ENCODE data around the gene SLC17A9. TPM values are rescaled to one million over a fixed set of nuclear protein-coding genes. Genes with fewer than 3 reads are reported as not detected.

The SLC17A9 gene
- total and polyA plus RNA-seq, 2 of the 8 experiments (the other 6 are each of a cell fraction or from before 2014, with no cell fraction given), result 23.5 to 35.2 TPM

- no peak for TF ChIP-seq EP300 (IDR thresholded peaks at IDR 0.05; ENCODE audit: borderline replicate concordance in 1 of 2, low read depth in 2 of 2, low read length in 2 of 2)
- no peak for TF ChIP-seq SIX5 (IDR thresholded peaks at IDR 0.05; ENCODE audit: low read depth, low read length)
- TF ChIP-seq USF2 (IDR thresholded peaks at IDR 0.05; ENCODE audit: low read length), result peak; percentile 48; the same call in 1 of the 2 replicates
- no peak for TF ChIP-seq HDAC2 (IDR thresholded peaks at IDR 0.05; ENCODE audit: borderline replicate concordance in 1 of 2, low read depth in 2 of 2, low read length in 2 of 2)
- TF ChIP-seq, protein P1, sequence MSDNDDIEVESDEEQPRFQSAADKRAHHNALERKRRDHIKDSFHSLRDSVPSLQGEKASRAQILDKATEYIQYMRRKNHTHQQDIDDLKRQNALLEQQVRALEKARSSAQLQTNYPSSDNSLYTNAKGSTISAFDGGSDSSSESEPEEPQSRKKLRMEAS (IDR thresholded peaks at IDR 0.05), result peak; percentile 70
- no peak for TF ChIP-seq ZNF274 (IDR thresholded peaks at IDR 0.05; ENCODE audit: borderline replicate concordance, extremely low read depth, low read length)
- TF ChIP-seq, protein P2, sequence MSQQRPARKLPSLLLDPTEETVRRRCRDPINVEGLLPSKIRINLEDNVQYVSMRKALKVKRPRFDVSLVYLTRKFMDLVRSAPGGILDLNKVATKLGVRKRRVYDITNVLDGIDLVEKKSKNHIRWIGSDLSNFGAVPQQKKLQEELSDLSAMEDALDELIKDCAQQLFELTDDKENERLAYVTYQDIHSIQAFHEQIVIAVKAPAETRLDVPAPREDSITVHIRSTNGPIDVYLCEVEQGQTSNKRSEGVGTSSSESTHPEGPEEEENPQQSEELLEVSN (IDR thresholded peaks at IDR 0.05), result peak; percentile 41; the same call in 1 of the 2 replicates
- TF ChIP-seq SP2 (IDR thresholded peaks at IDR 0.05; ENCODE audit: low read length), result no peak
- no peak for TF ChIP-seq TBP (IDR thresholded peaks at IDR 0.05; ENCODE audit: low read depth, low read length)
- no peak for TF ChIP-seq BRCA1 (IDR thresholded peaks at IDR 0.05; ENCODE audit: low read depth, low read length)
- TF ChIP-seq NRF1 (IDR thresholded peaks at IDR 0.05; ENCODE audit: low read depth, low read length), result no peak
- TF ChIP-seq JUN (IDR thresholded peaks at IDR 0.05; ENCODE audit: low read depth, low read length), result no peak
- no peak for TF ChIP-seq SAP30 (IDR thresholded peaks at IDR 0.05; ENCODE audit: insufficient read depth, insufficient replicate concordance, low read length)
- TF ChIP-seq, protein P3, sequence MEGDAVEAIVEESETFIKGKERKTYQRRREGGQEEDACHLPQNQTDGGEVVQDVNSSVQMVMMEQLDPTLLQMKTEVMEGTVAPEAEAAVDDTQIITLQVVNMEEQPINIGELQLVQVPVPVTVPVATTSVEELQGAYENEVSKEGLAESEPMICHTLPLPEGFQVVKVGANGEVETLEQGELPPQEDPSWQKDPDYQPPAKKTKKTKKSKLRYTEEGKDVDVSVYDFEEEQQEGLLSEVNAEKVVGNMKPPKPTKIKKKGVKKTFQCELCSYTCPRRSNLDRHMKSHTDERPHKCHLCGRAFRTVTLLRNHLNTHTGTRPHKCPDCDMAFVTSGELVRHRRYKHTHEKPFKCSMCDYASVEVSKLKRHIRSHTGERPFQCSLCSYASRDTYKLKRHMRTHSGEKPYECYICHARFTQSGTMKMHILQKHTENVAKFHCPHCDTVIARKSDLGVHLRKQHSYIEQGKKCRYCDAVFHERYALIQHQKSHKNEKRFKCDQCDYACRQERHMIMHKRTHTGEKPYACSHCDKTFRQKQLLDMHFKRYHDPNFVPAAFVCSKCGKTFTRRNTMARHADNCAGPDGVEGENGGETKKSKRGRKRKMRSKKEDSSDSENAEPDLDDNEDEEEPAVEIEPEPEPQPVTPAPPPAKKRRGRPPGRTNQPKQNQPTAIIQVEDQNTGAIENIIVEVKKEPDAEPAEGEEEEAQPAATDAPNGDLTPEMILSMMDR (IDR thresholded peaks at IDR 0.05; ENCODE audit: control extremely low read depth in 1 of 3, insufficient read depth in 1 of 3, low read depth in 1 of 3, low read length in 3 of 3), result no peak
- no peak for TF ChIP-seq SRF (IDR thresholded peaks at IDR 0.05; ENCODE audit: low read depth, low read length)
- TF ChIP-seq FOSL1 (IDR thresholded peaks at IDR 0.05; ENCODE audit: insufficient read depth, low read depth, low read length), result no peak
- no peak for TF ChIP-seq RXRA (IDR thresholded peaks at IDR 0.05; ENCODE audit: insufficient read depth, low read depth, low read length)
Observed at GRCh38 chr20:62953839-62954703, 1.6 kb downstream of the SLC17A9 start (continued).

Data from H1 (cell line).